Subcutaneous abdominal adipose tissue (tissue), 5 donors: Measurements from ENCODE around the gene KIAA0753.

Experiments
- H3K27ac ChIP-seq: one replicate; pipeline ENCODE4 v1.7.0; 2013; ENCODE audit warnings: low read depth, mild to moderate bottlenecking, inconsistent platforms, low read length, moderate library complexity
- H3K27me3 ChIP-seq, 5 donors: one replicate each; pipeline ENCODE4 v1.7.0; 2013; ENCODE audit warnings: low read length in 5 of 5, inconsistent platforms in 1 of 5; ENCODE audit not compliant: control insufficient read depth in 5 of 5, insufficient read depth in 4 of 5
- H3K36me3 ChIP-seq, 5 donors: one replicate each; pipeline ENCODE4 v1.7.0; 2013; ENCODE audit warnings: low read length in 5 of 5; ENCODE audit not compliant: control insufficient read depth in 5 of 5, insufficient read depth in 5 of 5
- H3K4me1 ChIP-seq, 5 donors: one replicate each; pipeline ENCODE4 v1.7.0; 2013; ENCODE audit warnings: low read length in 5 of 5, mild to moderate bottlenecking in 3 of 5, moderate library complexity in 1 of 5; ENCODE audit not compliant: control insufficient read depth in 5 of 5, insufficient read depth in 5 of 5
- H3K4me3 ChIP-seq, 5 donors: one replicate each; pipeline ENCODE4 v1.7.0; 2013; ENCODE audit warnings: low read length in 5 of 5, low read depth in 1 of 5
- H3K9ac ChIP-seq, 5 donors: one replicate each; pipeline ENCODE4 v1.7.0; 2013; ENCODE audit warnings: low read length in 5 of 5, mild to moderate bottlenecking in 4 of 5, moderate library complexity in 3 of 5
- H3K9me3 ChIP-seq, 5 donors: one replicate each; pipeline ENCODE4 v1.7.0; 2013; ENCODE audit warnings: low read length in 5 of 5; ENCODE audit not compliant: control insufficient read depth in 5 of 5
- donor health status: healthy.
- donor health status: healthy.
- donor health status: healthy.
- donor health status: healthy.
- donor health status: healthy.

Gene KIAA0753

DNA sequence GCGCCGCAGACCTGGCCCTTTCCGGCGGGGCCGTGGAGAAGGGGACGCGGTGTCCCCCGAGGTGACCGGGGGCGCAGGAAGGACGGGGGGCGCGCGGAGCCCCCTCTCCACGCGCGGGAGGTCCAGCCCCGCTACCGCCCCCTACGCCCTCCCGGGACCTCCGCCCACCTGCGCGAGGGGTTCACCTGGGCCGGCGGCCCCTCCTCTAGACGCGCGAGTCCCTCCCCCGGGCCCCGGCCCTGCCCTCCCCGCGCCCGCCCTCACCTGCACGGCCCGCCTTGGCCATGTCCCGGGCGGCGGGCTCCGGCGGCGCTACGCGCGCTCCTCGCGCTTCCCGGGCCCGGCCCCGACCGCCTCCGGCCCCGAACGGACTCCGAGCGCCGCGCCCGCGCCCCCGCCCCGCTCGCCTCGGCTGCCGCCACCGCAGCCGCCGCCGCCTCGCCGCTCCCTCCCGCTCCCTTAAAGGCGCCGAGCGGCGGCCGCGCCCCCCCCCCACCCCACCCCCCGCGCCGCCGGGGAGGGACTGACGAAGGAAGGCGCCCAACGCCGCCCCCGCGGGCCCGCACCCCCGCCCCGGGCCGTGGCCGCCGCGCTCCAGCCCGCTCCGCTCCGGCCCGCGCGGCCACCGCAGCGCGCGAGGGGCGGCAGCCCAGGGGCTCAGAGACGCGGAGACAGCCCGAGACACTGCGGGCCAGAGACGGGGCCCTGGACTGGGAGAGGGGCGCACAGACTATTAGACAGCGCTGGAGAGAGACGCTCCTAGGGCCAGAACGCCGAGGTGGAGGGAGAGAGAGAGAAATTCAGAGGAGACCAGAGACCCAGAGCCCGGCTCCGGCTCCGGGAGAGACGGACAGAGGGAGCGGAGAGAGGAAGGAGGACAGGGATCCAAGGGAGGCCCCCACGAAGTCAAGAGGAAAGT is 84.1 kb downstream of the KIAA0753 start, which contains the start of gene PITPNM3:
Gene PITPNM3, minus strand, starts transcription at position 435 of the 919 bp plus-strand sequence. Its CDS starts 149 bp downstream, at position 286.
- Histone ChIP-seq H3K9me3 (peaks cover 0 to 3% (median 0%) of the 10 kb centered on the region in 5 donors), H3K4me3 (peak within 1 kb of the TSS in 4 of 5 donors; percentile 32 to 57 (median 46)), H3K9ac (peak within 1 kb of the TSS in 2 of 5 donors; percentile 45 to 54), H3K27me3 (peaks cover 22 to 39% (median 28%) of the 10 kb centered on the region in 5 donors), H3K4me1 (peaks cover 0 to 21% (median 18%) of the 10 kb centered on the region in 5 donors), H3K36me3 (no peaks in the 10 kb centered on the region), H3K27ac (no peak within 1 kb of the TSS)

DNA sequence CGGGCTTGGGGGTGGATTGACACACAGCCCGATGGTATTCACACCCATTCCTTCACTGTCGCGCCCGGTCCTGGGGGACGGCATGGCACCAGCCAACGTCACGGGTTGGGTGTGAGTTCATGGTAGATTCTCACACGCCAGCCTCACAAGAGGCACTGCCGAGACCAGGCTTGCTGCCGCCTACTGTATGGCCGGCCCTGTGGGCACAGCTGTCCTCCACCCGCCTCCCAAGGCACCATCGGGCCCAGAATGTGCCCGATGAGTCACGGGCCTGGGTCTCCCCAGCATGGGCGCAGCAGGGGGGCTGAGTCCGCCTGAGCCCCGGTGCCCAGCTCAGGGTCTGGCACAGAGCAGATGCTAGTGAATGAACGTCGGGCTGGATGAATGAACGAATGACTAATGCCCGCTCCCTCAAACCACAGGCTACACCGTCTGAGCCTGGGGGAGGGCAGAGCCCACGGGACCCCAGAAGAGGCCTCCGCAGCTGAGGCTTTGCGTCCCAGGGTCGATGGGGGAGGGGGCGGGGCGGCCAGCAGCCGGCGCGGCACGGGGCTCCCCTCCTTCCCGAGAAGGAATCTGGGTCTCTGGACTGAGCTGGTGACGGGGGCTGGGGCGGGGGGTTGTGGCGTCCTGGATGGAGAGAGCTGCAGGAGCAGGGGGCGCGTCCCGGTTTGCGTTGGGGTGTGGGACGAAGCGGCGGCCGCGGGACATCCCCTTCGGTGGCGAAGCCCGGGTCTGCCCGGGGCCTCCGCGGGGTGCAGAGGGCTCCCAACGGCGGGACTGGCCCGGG is 85.0 kb downstream of the KIAA0753 start:
- H3K27ac ChIP-seq, result no peak overlapping the region
- H3K9ac ChIP-seq, result peak overlapping the region in 1 of 5 donors; percentile 54
- no peaks in the 10 kb centered on the region for H3K36me3 ChIP-seq
- peaks cover 0 to 21% (median 18%) of the 10 kb centered on the region in 5 donors for H3K4me1 ChIP-seq
- H3K9me3 ChIP-seq, result peaks cover 0 to 3% (median 0%) of the 10 kb centered on the region in 5 donors
- H3K27me3 ChIP-seq, result peaks cover 22 to 39% (median 28%) of the 10 kb centered on the region in 5 donors
- H3K4me3 ChIP-seq, result peak overlapping the region in 4 of 5 donors; percentile 19 to 57 (median 39)

DNA sequence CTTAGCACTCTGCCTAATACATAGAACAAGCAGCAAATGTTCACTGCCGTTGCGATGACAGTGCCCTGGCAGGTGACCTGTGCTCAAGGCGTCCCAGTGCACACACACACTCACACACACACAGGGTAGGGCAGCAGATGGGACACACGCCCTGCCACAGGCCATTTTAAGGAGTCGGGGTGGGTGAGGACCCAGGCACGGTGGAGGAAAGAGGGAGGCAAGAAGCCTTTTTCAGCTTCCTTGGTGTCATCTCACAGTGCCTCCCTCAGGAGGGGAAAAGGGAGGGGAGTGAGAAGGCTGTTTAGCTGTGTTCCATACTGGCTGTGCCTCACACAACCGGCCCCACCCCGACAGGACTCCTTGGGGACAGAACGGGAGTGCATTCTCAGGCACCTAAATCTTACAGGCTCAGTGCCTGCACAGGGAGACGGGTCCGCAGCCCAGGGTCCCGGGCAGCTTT is 85.6 kb downstream of the KIAA0753 start:
- Histone ChIP-seq H3K27ac (no peak overlapping the region), H3K9me3 (peaks cover 0 to 3% (median 0%) of the 10 kb centered on the region in 5 donors), H3K27me3 (peaks cover 22 to 39% (median 28%) of the 10 kb centered on the region in 5 donors), H3K4me1 (peaks cover 0 to 21% (median 18%) of the 10 kb centered on the region in 5 donors), H3K36me3 (no peaks in the 10 kb centered on the region), H3K9ac (no peak overlapping the region), H3K4me3 (peak overlapping the region in 3 of 5 donors; percentile 22 to 57 (median 56))

DNA sequence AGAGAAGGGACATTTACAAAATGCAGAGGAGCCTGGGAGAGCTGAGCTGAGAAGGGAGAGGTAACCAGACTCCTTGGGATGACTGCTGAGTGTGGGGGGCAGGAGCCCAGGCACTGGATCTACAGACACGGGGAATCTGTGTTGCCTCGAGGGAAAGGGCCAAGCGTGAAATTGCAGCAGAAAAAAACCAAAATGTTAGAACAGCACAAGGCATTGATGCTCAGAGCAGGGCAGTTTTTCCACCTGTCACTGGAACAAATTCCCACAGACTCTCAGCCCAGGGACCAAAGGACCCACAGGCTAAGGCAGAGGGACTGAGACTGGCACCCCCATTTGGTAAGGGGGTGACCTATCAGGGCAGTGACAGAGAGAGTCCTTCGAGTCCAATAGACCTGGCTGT is 86.2 kb downstream of the KIAA0753 start:
- H3K9me3 ChIP-seq, result peaks cover 0 to 3% (median 0%) of the 10 kb centered on the region in 5 donors
- H3K4me1 ChIP-seq, result peaks cover 0 to 21% (median 18%) of the 10 kb centered on the region in 5 donors
- no peak overlapping the region for H3K9ac ChIP-seq
- H3K4me3 ChIP-seq, result no peak overlapping the region
- H3K36me3 ChIP-seq, result no peaks in the 10 kb centered on the region
- no peak overlapping the region for H3K27ac ChIP-seq
- peaks cover 22 to 39% (median 28%) of the 10 kb centered on the region in 5 donors for H3K27me3 ChIP-seq

DNA sequence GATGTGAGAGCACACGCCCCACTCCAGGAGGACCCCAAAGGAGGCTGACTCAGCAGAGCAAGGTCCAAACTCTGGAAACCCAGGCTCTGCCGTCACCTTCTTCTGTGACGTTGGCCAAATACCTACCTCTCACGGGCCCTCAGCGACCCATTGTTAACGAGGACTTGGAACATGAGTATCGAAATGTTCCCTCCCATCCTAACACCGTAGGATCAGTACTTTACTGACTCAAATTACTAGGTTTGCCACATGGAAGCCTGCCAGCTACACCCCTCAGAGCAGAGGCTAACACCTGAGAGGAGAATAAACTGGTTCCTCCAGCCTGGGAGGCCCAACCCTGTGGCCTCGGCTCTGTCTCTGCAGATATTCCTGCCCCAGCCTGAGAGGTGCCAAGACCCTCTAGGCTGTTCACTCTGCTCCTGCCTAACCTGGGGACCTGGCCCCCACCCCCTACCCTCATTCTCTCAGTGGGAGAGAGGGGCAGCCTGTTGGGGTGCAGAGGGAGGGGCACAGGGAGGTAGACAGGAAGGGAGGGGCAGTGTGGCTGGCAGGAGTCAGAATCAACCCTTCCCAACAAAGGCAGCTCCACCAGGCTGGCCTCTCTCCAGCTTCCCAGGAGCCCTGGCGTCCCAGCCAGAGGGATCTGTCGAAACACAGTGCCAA is 88.5 kb downstream of the KIAA0753 start:
- Histone ChIP-seq H3K27me3 (peaks cover 18 to 36% (median 26%) of the 10 kb centered on the region in 5 donors), H3K9me3 (peaks cover 0 to 3% (median 0%) of the 10 kb centered on the region in 5 donors), H3K27ac (no peak overlapping the region), H3K4me3 (no peak overlapping the region), H3K9ac (no peak overlapping the region), H3K36me3 (no peaks in the 10 kb centered on the region), H3K4me1 (peaks cover 0 to 28% (median 20%) of the 10 kb centered on the region in 5 donors)

DNA sequence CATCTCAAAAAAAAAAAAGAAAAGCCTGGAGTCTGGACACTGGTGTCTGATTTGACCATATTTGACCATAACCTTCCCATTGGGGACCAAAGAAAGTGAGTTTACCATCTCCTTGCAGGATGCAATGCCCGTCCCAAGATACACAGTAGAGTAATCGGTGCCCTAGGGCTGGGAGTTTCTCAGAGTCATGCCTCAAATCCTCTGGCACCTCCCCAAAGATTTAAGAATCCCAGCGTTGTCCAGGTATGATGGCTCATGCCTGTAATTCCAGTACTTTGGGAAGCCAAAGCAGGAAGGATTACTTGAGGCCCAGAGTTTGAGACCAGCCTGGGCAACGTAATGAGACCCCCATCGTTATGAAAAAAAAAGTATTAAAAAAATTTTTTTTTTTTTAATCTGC is 89.2 kb downstream of the KIAA0753 start:
- Histone ChIP-seq H3K4me1 (peaks cover 0 to 24% (median 16%) of the 10 kb centered on the region in 5 donors), H3K36me3 (no peaks in the 10 kb centered on the region), H3K9ac (no peak overlapping the region), H3K27ac (no peak overlapping the region), H3K27me3 (peaks cover 15 to 32% (median 26%) of the 10 kb centered on the region in 5 donors), H3K4me3 (no peak overlapping the region), H3K9me3 (peaks cover 0 to 3% (median 0%) of the 10 kb centered on the region in 5 donors)

DNA sequence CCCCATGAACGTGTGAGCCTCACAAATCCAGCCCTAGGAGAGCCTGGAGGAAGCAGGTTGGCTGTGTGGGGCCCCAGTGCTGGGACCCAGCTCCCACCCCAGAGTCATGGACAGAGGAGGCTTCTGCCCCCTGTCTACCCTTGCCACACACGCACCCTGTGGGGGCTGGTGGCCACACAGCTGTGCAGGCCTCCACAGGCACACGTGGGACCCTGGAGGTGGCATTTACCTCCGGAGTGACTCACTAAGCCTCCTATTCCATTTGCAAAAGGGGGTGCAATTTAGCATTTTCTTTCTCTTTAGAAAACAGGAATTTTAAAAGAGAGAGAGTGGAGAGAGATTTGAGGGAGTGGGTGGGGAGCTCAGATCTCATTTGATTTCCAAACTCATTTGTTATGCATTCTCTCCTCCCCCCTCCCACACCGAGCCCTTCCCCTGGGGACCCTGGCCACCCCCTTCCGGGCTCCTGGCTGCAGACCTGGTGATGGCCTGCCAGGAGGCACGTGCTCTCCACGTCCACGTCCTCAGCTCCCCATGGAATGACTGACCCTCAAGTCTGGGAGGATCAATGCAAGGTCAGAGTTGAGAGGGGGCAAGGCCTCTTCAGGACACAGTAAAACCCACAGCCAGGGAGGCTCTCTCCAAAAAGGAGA is 91.0 kb downstream of the KIAA0753 start:
- H3K27ac ChIP-seq, result no peak overlapping the region
- peaks cover 4 to 20% (median 13%) of the 10 kb centered on the region in 5 donors for H3K27me3 ChIP-seq
- H3K9me3 ChIP-seq, result no peaks in the 10 kb centered on the region
- H3K4me1 ChIP-seq, result peaks cover 0 to 11% (median 0%) of the 10 kb centered on the region in 5 donors
- H3K4me3 ChIP-seq, result no peak overlapping the region
- H3K36me3 ChIP-seq, result no peaks in the 10 kb centered on the region
- H3K9ac ChIP-seq, result no peak overlapping the region

DNA sequence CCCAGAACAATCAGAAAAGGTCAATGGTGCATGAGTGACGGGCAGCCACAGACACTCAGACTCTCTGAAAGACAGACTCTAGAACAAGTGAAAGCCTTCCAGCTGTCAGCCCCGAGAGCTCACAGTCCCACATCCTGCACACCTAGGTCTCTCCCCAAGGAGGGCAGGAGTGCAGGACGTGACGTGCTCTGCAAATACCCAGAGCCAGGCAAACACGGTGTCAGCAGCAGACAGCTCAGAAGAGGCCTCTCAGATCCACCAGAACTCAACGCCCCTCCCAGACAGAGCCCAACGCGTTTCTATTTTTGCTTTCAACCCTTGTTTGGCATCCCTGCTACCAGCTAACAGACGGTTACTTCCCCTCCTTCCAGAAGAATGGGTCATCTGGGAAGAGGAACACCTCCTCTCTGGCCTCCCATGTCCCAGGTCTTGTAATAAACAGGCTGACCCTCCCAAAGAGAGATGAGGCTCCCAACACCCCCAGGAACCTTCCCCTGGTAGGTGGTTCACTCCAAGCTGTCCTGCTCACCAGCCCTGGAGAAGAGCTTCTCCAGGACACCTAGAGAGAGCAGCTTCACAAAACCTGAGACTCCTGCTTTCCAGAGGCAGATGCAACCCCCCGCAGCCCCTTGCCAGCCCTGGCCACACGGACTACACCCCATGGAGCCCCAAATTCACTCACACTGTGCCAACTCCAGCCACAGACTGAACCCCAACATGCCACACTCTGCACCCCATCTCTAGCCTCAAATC is 91.8 kb downstream of the KIAA0753 start:
- no peak overlapping the region for H3K4me3 ChIP-seq
- no peaks in the 10 kb centered on the region for H3K36me3 ChIP-seq
- H3K27ac ChIP-seq, result no peak overlapping the region
- H3K9me3 ChIP-seq, result no peaks in the 10 kb centered on the region
- no peak overlapping the region for H3K9ac ChIP-seq
- H3K27me3 ChIP-seq, result peaks cover 0 to 14% (median 9%) of the 10 kb centered on the region in 5 donors
- peaks cover 0 to 11% (median 0%) of the 10 kb centered on the region in 5 donors for H3K4me1 ChIP-seq
